ENCODE measurements around the gene DFFB. TPM values are rescaled to one million over a fixed set of nuclear protein-coding genes. Genes with fewer than 3 reads are reported as not detected.

DFFB gene
- total RNA-seq, 1 donor from 2014 or later = 6.0 TPM

GRCh38 chr1:3858231-3858981 is 1.1 kb downstream of the DFFB start:
- H3K4me3 ChIP-seq (ENCODE audit: low read depth, low read length) = peak overlapping the region; percentile 89
- peak; percentile 44 for TF ChIP-seq CTCF (IDR thresholded peaks at IDR 0.05; ENCODE audit: insufficient read depth, low read length, poor library complexity, severe bottlenecking)
- DNase-seq (ENCODE audit: low read depth) = no peak
- no peaks in the 10 kb centered on the region for H3K36me3 ChIP-seq (ENCODE audit: control insufficient read depth, insufficient read depth, low read length)
- no peaks in the 10 kb centered on the region for H3K27me3 ChIP-seq (ENCODE audit: control insufficient read depth, insufficient read depth, low read length)

GRCh38 chr1:3863231-3863935 is 6.1 kb downstream of the DFFB start:
- H3K36me3 ChIP-seq (ENCODE audit: control insufficient read depth, insufficient read depth, low read length) = no peaks in the 10 kb centered on the region
- no peak overlapping the region for H3K4me3 ChIP-seq (ENCODE audit: low read depth, low read length)
- no peaks in the 10 kb centered on the region for H3K27me3 ChIP-seq (ENCODE audit: control insufficient read depth, insufficient read depth, low read length)
- DNase-seq (ENCODE audit: low read depth) = no peak
- TF ChIP-seq CTCF (IDR thresholded peaks at IDR 0.05; ENCODE audit: insufficient read depth, low read length, poor library complexity, severe bottlenecking) = no peak

GRCh38 chr1:3864884-3865283 is 7.6 kb downstream of the DFFB start:
- H3K27me3 ChIP-seq (ENCODE audit: control insufficient read depth, insufficient read depth, low read length) = no peaks in the 10 kb centered on the region
- DNase-seq (ENCODE audit: low read depth) = no peak

GRCh38 chr1:3865606-3866160 is 8.4 kb downstream of the DFFB start:
- no peak for DNase-seq (ENCODE audit: low read depth)
- H3K27me3 ChIP-seq (ENCODE audit: control insufficient read depth, insufficient read depth, low read length) = no peaks in the 10 kb centered on the region
- H3K4me3 ChIP-seq (ENCODE audit: low read depth, low read length) = no peak overlapping the region
- H3K36me3 ChIP-seq (ENCODE audit: control insufficient read depth, insufficient read depth, low read length) = no peaks in the 10 kb centered on the region
- no peak for TF ChIP-seq CTCF (IDR thresholded peaks at IDR 0.05; ENCODE audit: insufficient read depth, low read length, poor library complexity, severe bottlenecking)

More at GRCh38 chr1:3864884-3865283, 7.6 kb downstream of the DFFB start:
- H3K4me3 ChIP-seq (ENCODE audit: low read depth, low read length) = no peak overlapping the region
- H3K36me3 ChIP-seq (ENCODE audit: control insufficient read depth, insufficient read depth, low read length) = no peaks in the 10 kb centered on the region
- no peak for TF ChIP-seq CTCF (IDR thresholded peaks at IDR 0.05; ENCODE audit: insufficient read depth, low read length, poor library complexity, severe bottlenecking)

GRCh38 chr1:3868464-3869006 is 11.3 kb downstream of the DFFB start:
- Histone ChIP-seq H3K4me3 (ENCODE audit: low read depth, low read length) (no peak overlapping the region), H3K36me3 (ENCODE audit: control insufficient read depth, insufficient read depth, low read length) (no peaks in the 10 kb centered on the region), H3K27me3 (ENCODE audit: control insufficient read depth, insufficient read depth, low read length) (no peaks in the 10 kb centered on the region)
- no peak for DNase-seq (ENCODE audit: low read depth)
- TF ChIP-seq CTCF (IDR thresholded peaks at IDR 0.05; ENCODE audit: insufficient read depth, low read length, poor library complexity, severe bottlenecking) = no peak

Measured in kidney epithelial cell (primary cell).